ENCODE measurements around the gene TNFAIP3.

Gene TNFAIP3

GRCh38 chr6:137927777-137928218 is 60.7 kb downstream of the TNFAIP3 start:
- no peak for DNase-seq

- DNase-seq: no peak
Observed at GRCh38 chr6:137928286-137928685, 61.2 kb downstream of the TNFAIP3 start.

GRCh38 chr6:137931849-137932465 is 64.9 kb downstream of the TNFAIP3 start:
- DNase-seq: no peak
